ENCODE data around the gene SND1.

- TF ChIP-seq, protein P1, sequence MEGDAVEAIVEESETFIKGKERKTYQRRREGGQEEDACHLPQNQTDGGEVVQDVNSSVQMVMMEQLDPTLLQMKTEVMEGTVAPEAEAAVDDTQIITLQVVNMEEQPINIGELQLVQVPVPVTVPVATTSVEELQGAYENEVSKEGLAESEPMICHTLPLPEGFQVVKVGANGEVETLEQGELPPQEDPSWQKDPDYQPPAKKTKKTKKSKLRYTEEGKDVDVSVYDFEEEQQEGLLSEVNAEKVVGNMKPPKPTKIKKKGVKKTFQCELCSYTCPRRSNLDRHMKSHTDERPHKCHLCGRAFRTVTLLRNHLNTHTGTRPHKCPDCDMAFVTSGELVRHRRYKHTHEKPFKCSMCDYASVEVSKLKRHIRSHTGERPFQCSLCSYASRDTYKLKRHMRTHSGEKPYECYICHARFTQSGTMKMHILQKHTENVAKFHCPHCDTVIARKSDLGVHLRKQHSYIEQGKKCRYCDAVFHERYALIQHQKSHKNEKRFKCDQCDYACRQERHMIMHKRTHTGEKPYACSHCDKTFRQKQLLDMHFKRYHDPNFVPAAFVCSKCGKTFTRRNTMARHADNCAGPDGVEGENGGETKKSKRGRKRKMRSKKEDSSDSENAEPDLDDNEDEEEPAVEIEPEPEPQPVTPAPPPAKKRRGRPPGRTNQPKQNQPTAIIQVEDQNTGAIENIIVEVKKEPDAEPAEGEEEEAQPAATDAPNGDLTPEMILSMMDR (IDR thresholded peaks at IDR 0.05) = no peak
- no peak for TF ChIP-seq EZH2 (IDR thresholded peaks at IDR 0.05; ENCODE audit: borderline replicate concordance, insufficient read depth, low read depth, low read length, poor library complexity, severe bottlenecking)
These were observed 286.6 kb downstream of the SND1 start for GRCh38 chr7:127938588-127938987.

Measured in B cell (primary cell).